Ovary (tissue), 3 donors: Measurements from ENCODE around the gene CRACR2B.

Experiments
- CTCF ChIP-seq, 3 donors: fragments of 450-650 bp in 2 of 3; fragments of 200-600 bp in 1 of 3; IDR thresholded peaks; one replicate each; pipeline versions ENCODE4 v1.5.1 to v1.8.0; 2016 to 2022; ENCODE audit warnings: antibody characterized with exemption in 3 of 3, mild to moderate bottlenecking in 1 of 3
- POLR2A ChIP-seq: fragments of 450-650 bp; IDR thresholded peaks from one replicate; pipeline ENCODE4 v1.6.1; 2017; ENCODE audit warnings: antibody characterized with exemption, mild to moderate bottlenecking, moderate library complexity
- donor health status: DM: no; HTN: no; CAD: no.

DNA sequence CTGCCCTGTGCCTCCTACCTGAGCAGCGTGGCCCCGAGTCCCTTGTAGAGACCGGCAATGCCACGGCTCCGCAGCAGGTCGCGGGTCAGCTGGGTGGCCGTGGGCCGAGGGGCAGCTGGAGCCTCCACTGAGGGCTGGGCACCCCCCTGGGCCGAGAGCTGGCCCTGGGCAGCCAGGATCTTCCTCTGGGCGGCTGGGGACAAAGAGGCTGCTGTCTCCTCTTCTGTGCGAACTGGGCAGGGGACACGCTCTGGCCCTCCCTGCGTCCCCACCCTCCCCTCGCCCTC is 35.2 kb upstream of the CRACR2B start:
- TF ChIP-seq CTCF (IDR thresholded peaks at IDR 0.05) (no peak), POLR2A (no peak)
